Measurements from ENCODE around the gene SCTR.

SCTR gene

GRCh38 chr2:119446037-119446436, 78.2 kb downstream of the SCTR start:
- TF ChIP-seq CTCF (IDR thresholded peaks at IDR 0.05): no peak
- Histone ChIP-seq H3K27me3 (peaks cover 0 to 12% of the 10 kb centered on the region in 2 donors), H3K36me3 (no peaks in the 10 kb centered on the region), H3K4me3 (no peak overlapping the region), H3K4me1 (no peaks in the 10 kb centered on the region), H3K27ac (no peak overlapping the region), H3K9me3 (no peaks in the 10 kb centered on the region)
- intact Hi-C loops (cut with DNase I; ENCODE audit: low total_unique reads): no loop called here
- DNase-seq: no peak

GRCh38 chr2:119442850-119443249, 81.4 kb downstream of the SCTR start:
- no peaks in the 10 kb centered on the region for H3K4me1 ChIP-seq
- no peak for TF ChIP-seq CTCF (IDR thresholded peaks at IDR 0.05)
- peak in 1 of 2 donors; percentile 38 for DNase-seq
- H3K36me3 ChIP-seq: no peaks in the 10 kb centered on the region
- no peak overlapping the region for H3K27ac ChIP-seq
- H3K27me3 ChIP-seq: peaks cover 0 to 8% of the 10 kb centered on the region in 2 donors
- no peak overlapping the region for H3K4me3 ChIP-seq
- H3K9me3 ChIP-seq: no peaks in the 10 kb centered on the region
- intact Hi-C loops (cut with DNase I; ENCODE audit: low total_unique reads): no loop called here

- Histone ChIP-seq H3K27me3 (peaks cover 0 to 1% of the 10 kb centered on the region in 2 donors), H3K36me3 (no peaks in the 10 kb centered on the region), H3K4me1 (no peaks in the 10 kb centered on the region), H3K9me3 (no peaks in the 10 kb centered on the region), H3K27ac (no peak overlapping the region), H3K4me3 (no peak overlapping the region)
- TF ChIP-seq CTCF (IDR thresholded peaks at IDR 0.05): no peak
- intact Hi-C loops (cut with DNase I; ENCODE audit: low total_unique reads): no loop called here
- peak in 1 of 2 donors; percentile 11 for DNase-seq
Observed at GRCh38 chr2:119442226-119442619, 82.1 kb downstream of the SCTR start.

GRCh38 chr2:119441376-119442225, 82.7 kb downstream of the SCTR start:
- no peaks in the 10 kb centered on the region for H3K4me1 ChIP-seq
- H3K36me3 ChIP-seq: no peaks in the 10 kb centered on the region
- intact Hi-C loops (cut with DNase I; ENCODE audit: low total_unique reads): no loop called here
- TF ChIP-seq CTCF (IDR thresholded peaks at IDR 0.05): no peak
- H3K27ac ChIP-seq: no peak overlapping the region
- no peak overlapping the region for H3K4me3 ChIP-seq
- no peaks in the 10 kb centered on the region for H3K9me3 ChIP-seq
- H3K27me3 ChIP-seq: no peaks in the 10 kb centered on the region
- DNase-seq: no peak

- no peak overlapping the region for H3K27ac ChIP-seq
- DNase-seq: no peak
Observed at GRCh38 chr2:119440873-119441272, 83.4 kb downstream of the SCTR start.

More at GRCh38 chr2:119440873-119441272, 83.4 kb downstream of the SCTR start:
- no peaks in the 10 kb centered on the region for H3K9me3 ChIP-seq
- no peak for TF ChIP-seq CTCF (IDR thresholded peaks at IDR 0.05)
- no peaks in the 10 kb centered on the region for H3K4me1 ChIP-seq
- H3K4me3 ChIP-seq: no peak overlapping the region
- H3K36me3 ChIP-seq: no peaks in the 10 kb centered on the region
- intact Hi-C loops (cut with DNase I; ENCODE audit: low total_unique reads): no loop called here
- H3K27me3 ChIP-seq: no peaks in the 10 kb centered on the region

Measured in tibial artery (tissue), 4 donors.